Islet of Langerhans (tissue), 1 donor: ENCODE measurements around the gene FAAP20.

Source experiments
- FAIRE-seq: peaks from one replicate; lab custom pipeline; 2011; peaks lifted over from hg19 to GRCh38; lab: Jason Lieb, UNC

The FAAP20 gene

DNA sequence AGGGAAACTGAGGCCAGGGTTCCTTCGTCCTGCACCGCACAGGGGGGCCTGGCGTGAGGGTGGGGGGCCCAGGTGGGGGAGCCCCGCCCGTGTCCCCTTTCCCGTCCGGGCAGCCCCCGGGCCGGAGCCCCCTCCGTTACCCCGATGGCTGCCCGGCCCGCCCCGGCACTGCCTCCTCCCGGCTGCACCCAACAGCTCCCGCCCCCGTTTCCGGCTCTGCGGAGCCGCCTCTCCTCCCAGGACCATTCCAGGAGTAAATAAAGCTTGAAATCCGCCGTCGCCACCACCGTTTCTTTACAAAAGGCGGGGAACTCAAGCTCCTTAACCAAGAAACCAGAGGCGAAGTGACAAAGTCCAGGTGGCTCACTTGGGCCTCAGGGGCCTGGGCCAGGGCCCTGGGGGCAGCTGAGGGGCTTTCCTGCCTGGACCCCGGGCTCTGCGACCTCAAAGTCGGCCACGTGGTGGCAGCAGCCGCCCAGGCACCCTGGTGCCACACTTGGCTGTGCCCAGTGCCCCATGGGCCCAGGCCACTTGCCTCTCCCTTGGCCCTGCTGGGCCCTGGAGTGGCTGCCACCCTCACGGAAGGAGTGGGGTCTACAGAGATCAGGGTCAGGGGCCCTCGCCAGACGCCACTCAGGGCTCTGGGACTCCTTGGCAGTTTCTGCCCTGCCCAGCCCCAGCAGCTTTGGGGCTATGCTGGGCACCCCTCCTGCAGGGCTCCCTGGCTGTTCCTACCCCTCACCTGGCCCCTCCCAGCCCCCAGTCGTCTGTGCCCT lies 514 bp upstream of the FAAP20 start:
- FAIRE-seq, result no peak

DNA sequence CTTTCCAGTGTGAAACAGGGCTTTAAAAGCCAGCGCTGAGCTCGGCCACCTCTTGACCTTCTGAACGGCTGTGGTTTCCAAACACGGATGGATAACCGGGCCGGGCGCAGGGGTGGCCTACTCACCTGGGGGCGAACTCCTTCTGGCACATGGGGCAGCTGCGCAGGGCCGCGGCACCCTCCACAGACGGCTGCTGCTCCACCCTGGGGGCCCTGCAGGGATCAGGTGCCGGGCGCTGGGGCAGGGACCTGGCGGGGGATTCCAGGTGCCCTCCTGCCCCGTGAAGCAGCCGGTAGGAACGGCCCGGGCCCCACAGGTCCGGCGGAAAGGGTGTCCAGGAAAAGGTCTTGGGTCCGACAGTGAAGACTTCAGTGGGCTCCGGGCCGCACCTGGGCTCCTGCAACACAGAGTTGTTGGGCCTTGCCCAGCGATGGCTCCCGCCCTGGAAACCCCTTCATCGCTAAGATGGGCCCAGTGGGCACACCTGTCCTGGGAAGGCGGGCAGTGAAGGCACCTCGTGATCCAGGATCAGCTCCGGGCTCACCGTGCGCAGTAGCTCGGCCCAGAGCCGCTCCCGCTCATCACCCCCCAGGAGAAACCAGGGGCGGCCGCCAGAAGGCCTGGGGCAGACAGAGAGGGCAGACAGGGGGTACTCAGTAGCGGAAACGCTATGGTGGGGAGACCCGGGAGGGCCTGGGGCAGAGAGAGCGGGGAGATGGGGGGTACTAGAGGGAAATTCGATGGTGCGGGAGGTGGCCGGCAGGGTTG lies 874 bp downstream of the FAAP20 start:
- FAIRE-seq, result no peak

DNA sequence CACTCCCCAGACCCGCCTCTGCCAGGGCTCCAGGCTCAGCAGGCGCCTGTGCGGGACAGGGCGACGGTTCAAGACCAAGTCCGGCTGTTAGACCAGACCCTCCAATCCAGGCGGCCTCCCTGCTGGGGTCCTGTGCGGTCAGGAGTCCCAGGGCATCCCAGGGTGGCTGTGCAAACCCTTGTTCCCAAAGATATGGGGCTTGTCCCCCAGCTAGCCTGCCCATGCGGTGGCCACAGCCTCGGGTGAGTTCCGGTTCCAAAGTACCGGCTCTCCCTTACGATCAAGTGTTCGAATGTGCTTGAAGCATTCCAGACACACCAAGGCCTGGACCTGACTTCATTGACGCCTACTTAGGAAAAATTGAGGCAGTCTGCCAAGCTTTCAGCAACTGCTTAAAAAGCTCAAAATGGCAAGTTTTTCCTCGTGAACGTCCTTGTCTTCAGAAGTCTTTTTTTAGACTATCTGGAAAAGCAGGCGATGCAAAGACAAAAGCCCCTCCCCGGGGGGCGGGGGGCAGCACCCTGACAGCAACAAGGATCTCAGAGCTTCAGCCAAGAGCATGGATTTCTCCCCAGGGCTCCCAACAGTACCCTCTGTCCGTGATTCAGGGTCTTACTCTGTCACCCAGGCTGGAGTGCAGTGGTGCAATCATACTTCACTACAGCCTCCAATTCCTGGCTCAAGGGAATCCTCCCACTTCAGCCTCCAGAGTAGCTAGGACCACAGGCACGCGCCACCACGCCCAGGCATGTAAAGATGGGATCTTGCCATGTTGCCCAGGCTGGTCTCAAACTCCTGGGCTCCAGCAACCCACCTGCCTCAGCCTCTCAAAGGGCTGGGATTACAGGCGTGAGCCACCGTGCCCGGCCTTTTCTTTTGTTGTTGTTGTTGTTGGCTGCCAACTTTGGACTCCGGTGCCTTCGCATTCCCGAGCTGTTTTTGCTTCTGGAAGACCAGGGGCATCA lies 2.3 kb downstream of the FAAP20 start:
- no peak for FAIRE-seq

DNA sequence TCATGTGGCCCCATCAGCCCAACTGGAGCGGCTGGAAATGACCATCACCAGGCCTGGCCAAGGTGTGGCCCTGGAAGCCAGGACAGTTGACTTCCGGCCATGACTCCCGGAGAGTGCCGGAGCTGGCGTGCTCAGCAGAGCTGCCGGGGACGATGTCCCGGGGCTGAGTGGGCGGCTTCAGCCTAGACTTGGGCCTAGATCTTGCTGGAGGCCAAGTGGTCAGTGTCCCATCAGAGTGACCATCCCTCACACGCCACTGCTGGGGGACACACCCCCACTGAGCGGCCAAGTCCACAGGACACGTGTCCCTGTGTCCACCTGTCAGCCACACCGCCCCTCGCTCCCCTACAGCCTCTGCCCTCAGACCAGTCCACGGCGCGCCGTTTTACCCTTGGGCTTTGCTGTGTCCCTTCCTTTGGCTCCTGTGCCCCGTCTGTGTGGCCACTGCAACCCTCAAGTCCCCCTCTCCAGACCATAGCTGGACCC lies 4.0 kb downstream of the FAAP20 start:
- FAIRE-seq, result no peak

DNA sequence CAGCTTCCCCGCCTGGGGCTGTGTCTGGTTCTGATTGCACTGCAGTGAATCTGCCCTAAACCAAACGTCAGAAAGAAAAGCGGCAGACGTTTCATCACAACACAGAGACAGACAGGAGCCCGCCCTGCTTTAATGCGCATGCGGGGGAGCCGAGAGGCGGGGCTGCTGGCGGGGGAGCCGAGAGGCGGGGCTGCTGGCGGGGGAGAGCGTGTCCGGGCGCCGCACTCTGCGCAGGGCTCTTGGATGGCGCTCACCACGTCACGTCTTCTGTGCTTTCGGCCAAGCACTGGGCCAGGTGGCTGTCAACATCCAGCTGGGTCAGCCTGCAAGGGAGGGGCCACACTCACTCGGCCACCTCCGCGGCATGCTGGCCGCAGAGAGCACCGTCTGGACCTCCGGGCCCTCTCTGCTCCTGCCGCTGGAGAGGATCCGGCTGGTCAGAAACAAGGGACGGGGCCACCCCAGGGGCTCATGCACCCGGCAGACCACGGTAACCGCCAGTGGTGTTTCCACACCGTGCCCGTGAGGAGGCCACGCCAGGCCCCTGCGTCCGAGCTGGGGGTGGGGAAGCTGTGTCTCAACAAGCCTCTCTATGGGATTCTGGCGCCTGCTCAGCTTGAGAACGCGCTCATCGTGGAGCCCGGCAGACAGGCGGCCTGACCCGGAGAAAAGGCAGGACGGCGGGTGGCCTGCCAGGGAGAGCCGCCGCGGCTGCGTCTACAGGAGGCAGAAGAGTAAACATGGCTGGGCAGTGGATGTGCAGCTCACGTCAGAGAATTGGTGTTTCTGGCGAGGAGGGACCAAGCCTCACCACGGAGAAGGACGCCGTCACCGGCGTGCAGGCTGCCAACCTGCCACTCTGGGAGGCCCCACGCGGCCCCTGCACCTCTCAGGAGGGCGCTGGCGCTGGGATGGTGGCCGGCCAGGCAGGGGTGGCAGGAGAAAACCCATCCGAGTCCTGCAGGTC lies 4.8 kb downstream of the FAAP20 start:
- FAIRE-seq, result peak; percentile 87

DNA sequence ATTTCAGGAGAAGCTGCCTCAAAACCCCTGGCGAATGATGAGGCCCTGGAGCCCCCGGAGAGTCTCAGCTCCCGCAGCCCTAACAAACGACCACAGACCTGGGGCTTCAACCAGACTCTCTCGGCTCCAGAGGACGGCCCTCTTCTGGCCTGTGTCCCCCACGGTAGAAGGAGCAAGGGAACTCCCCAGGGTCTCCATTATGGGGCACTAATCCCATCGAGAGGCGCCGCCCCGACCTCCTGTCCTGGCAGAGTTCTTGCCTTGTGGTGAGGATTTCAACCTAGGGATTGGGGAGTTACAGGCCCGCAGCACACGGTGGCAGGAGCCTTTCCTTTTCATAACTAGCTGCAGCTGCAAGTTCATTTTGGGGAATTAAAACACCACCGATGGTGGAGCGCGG lies 6.2 kb downstream of the FAAP20 start:
- no peak for FAIRE-seq

DNA sequence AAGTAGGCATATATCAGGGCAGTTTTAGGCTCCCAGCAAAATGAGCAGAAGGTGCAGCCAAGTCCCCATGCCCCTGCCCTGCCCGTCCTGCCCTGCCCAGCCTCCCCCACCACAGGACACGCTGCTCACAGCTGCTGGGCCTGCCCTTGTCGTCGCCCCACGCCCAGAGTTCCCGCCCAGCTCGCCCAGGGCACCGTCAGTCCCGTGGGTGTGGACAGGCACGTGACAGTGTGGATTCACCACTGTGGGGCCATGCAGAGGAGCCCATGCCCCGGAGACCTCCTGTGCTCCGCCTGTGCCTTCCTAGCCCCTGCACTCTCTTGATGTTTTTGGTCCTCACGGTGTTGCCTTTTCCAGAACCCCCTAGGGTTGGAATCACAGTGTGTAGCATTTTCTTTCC lies 7.0 kb downstream of the FAAP20 start:
- no peak for FAIRE-seq

DNA sequence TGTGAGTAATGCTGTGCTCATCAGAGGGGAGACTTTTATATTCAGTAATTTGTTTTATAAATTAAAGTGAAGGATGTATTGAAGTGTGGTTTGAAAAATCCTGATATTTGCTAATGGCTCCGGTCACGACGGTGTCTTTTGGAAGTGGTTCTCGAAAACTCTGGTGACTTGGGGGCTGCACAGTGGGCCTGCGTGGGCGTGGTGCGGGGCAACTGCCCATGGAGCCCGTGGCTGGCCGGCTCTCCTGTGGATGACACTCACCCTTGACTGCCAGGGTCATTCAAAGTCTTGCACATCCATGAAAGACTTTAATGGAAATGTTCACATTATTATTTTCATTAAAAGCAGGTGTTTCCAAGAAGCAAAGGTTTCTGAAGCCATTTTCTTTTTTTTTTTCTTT lies 7.7 kb downstream of the FAAP20 start:
- no peak for FAIRE-seq

DNA sequence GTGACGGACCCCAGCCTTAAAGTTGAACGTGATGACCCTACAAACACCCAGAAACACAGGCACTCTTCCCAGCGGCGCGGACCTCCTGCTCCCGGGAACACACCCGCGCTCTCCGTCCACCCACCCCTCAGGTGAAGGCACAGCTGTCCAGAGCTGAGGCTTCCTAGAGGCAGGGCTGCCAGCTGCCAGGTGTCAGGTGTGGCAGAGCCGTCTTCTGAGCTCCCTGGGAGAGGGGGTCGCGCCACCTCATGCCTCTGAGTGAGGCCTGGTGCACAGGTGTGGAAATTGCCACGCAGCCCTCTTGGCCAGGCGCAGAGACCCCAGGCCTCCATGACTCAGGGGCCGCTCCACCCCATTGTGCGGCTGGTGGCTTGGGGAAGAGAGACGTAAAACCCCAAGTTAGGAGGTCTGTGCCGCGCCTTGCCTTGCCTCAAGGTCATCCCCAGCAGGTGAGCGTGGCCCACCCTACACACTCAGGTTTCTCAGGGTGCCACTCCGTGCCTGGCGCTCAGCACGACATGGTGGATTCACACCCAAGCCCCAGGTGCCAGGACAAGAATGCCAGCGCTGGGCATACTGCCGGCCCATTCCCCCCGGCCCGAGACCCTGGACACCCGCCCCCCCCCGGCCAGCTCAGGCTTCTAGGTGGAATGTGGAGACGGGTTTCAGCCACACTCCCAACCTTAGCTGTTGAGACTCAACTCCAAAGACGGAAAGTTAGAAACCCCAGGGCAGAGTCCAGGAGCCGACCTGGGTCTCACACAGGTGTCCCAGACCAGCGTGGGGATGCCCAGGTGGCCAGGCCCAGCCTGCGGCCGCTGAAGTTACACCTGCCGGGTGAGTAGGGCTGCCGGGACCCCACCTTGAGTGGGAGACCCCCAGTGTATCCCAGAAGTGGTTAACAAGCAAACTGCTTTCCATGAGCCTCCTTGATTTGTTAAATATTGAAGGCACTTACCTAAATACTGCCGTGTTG lies 8.4 kb downstream of the FAAP20 start:
- FAIRE-seq, result no peak

DNA sequence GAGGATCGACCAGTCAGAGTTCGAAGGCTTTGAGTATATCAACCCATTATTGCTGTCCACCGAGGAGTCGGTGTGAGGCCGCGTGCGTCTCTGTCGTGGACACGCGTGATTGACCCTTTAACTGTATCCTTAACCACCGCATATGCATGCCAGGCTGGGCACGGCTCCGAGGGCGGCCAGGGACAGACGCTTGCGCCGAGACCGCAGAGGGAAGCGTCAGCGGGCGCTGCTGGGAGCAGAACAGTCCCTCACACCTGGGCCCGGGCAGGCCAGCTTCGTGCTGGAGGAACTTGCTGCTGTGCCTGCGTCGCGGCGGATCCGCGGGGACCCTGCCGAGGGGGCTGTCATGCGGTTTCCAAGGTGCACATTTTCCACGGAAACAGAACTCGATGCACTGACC lies 9.6 kb downstream of the FAAP20 start:
- no peak for FAIRE-seq

DNA sequence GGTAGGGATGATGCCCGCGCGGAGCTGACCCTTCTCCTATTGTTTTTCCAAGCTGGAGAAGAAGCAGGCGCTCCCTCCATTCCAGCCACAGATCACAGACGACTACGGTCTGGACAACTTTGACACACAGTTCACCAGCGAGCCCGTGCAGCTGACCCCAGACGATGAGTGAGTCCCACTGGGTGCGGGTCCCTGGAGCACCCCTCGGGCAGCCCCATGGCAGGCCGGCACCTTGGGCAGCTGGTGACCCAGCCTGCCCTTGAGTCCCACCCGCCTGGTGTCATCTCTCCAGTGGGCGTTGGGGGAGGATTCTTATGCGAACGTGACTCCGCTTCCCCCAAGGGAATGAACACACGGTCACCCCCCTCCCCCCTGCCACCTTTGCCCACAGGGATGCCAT lies 10.0 kb downstream of the FAAP20 start:
- FAIRE-seq, result no peak

DNA sequence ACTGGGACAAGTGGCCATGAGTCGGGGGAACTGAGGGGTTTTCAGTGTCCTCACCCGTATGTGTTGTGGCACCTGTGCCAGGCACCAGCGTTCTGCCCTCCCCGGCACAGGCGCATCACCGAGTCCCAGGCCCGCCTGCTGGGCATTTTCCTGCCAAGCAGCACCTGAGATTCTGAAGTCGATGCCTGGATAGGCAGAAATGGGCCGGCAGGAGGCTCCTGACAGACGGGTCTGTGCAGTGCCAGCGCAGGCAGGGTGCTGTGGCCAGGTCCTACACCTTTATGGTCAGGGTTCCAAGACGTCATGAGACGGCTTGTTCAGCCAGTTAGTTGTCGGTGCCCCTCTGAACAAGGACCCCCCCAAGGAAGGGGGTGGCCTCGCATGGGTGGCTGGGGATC lies 10.6 kb downstream of the FAAP20 start:
- FAIRE-seq, result no peak

DNA sequence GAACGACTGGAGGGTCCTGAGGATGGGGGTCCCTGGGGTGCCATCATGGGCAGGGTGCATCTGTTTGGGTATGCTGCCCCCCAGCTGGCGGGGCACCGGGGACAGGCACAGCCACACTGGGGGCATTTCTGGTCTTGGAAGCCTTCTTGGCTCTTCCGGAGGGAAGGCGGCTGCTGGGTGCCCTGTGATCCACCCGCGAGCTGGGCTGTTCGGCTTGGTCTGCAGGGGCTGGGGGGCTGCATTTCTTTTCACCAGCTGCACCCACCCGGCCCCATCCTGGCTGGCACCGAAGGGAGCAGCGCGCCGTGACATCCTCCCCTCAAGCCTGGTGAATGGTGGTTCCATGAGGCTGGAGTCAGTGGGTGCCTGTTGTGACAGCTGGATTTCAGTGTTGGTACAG lies 12.2 kb downstream of the FAAP20 start:
- no peak for FAIRE-seq

DNA sequence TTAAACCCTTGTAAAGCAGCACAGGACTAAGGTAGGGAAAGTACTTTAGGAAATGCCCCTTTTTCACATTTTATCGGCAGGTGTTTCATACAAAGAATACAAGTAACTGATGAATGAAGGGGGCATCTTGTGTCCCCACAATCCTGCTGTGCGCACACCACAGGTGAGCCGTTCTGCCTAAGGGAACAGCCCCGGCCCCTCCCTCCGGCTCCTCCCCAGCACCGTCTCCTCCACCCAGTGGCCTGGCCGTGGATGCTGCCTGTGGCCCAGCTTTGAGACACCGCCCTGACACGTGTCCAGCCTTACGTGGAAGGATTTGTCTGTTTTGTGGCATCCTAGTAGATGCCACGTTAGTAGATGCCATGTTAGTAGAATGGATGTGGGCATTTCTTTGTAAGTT lies 12.8 kb downstream of the FAAP20 start:
- no peak for FAIRE-seq

DNA sequence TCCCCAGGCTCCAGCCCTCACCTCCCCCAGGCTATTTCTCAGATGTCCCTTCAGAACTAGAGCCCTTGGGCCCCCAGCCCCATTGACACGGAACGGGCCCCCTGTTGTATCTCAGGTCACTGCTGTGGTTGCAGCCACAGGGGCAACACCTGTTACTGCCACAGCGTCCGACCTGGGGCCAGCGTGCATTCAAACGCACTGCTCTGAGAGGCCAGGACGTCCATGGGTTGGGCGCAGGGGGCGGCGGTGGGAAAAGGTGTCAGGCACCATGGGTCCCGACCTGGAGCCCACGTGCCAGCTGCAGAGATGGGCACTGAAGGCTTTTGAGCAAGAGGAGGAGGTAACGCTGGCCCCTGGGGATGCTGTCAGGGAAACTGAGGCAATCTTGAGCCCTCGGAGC lies 13.3 kb downstream of the FAAP20 start:
- FAIRE-seq, result no peak

DNA sequence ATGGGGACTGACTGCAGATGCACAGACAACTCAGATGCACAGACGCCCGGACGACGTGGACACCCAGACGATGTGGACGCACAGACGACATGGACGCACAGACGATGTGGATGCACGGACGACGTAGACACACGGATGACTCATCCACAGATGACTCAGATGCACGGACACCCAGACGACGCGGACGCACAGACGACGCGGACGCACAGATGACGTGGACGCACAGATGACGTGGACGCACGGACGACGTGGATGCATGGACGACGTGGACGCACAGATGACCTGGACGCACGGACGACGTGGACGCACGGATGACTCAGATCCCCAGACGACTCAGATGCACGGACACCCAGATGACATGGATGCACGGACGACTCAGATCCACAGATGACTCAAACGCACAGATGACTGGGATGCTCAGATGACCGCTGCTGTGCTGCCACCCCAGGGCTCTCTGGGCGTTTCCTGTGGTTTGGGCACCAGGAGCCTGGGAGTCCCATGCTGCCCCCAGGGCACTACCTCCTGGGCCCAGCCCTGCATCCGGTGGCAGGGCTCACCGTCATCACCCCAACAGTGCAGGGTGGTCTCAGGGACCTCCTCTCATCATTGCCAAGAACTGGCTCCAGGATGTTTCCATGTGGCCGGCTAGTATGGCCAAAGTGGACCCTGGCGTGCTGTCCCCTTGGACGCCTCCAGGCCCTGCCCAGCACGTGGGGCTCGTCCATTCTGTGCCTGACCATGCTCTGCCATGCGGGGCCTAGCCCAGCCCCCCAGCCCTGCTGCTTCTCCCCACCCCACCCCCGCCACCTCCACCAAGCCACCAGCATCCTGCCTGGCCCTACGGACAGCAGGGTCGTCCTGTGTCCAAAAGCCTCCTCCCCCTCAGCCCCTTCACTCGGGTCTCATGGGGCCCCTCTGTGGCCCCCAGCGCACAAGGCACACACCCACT lies 14.0 kb downstream of the FAAP20 start:
- FAIRE-seq, result no peak

DNA sequence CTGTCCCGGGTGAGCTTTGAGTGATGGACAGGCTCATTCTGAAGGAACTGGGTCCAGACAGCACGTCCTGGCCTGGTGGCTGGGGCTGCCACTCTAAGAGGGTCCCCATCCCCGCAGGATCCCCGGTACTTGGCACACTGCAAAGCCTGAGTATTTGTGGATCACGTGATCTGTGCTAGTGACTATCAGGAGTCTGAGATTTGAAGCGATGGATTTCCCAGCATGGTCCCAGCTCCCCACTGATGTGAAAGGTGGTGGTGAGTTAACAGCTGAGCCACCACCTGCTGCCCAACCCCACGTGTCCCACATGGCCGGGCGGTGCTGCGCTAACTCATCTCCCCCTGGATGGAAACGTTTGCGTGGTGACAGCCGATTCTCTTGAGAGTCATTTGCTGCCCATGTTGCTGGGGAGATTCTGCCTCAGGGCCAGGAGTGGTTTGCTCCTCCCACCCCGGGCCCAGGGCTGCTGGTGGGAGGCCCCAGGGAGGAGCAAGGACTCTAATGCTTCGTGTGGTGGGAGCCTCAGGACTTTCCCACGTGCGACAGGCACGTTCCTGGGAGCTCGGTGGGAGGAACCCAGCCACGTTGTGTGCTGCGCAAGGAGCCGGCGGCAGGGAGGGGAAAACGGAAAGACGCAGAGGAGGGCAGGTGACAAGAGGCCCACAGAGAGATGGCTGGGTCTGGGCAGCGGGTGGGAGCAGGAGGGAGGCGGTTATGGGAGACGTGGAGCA lies 15.1 kb downstream of the FAAP20 start:
- FAIRE-seq, result no peak

DNA sequence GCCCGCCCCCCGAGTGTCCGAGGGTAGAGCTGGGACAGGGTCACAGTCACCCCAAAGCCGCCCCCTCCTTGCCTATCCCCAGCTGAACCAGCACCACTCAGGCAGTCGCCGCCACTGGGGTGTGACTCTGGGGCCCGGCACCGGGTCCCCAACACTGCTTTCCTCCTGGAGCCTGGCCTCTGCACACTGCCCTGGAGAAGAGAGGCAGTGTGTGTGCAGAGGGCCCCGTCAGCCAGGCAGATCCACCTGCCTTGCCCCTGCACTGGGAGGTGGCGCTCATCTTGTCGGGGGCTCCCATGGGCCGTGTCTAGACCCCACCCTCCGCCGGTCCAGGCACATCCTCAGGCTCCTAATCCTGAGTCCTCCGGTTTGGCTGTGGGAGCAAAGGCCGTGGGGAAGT lies 15.7 kb downstream of the FAAP20 start:
- FAIRE-seq, result no peak
